Keratinocyte (primary cell): Measurements from ENCODE around the gene MDM2. TPM values are rescaled to one million over a fixed set of nuclear protein-coding genes. Genes with fewer than 3 reads are reported as not detected.

Experiments used
- DNase-seq: peaks from one replicate; pipeline ENCODE4 v3.0.0-alpha.2; 2011; ENCODE audit warnings: low read depth, missing footprints, low spot score
- FAIRE-seq: peaks from 2 replicates; lab custom pipeline; 2011; peaks lifted over from hg19 to GRCh38; lab: Jason Lieb, UNC
- H2AFZ ChIP-seq: 2 replicates; pipeline ENCODE4 v1.6.0; 2012; ENCODE audit warnings: low read length, control low read depth, inconsistent platforms; ENCODE audit not compliant: control insufficient read depth
- H3K27ac ChIP-seq: 2 replicates; pipeline ENCODE4 v1.5.1; 2011; ENCODE audit warnings: low read length; ENCODE audit not compliant: control insufficient read depth, insufficient read depth
- H3K27me3 ChIP-seq: 3 replicates; pipeline ENCODE4 v1.6.0; 2011; ENCODE audit warnings: low read length; ENCODE audit not compliant: control insufficient read depth, insufficient read depth; ENCODE audit errors: extremely low read depth
- H3K36me3 ChIP-seq, 2 experiments: 2 replicates in 1 of 2; 3 replicates in 1 of 2; pipeline ENCODE4 v1.5.1; 2011; ENCODE audit warnings: low read length in 2 of 2, mild to moderate bottlenecking in 1 of 2; ENCODE audit not compliant: control insufficient read depth in 2 of 2, insufficient read depth in 2 of 2; ENCODE audit errors: extremely low read depth in 1 of 2
- H3K4me1 ChIP-seq: 3 replicates; pipeline ENCODE4 v1.5.1; 2011; ENCODE audit warnings: low read length; ENCODE audit not compliant: control insufficient read depth, insufficient read depth; ENCODE audit errors: extremely low read depth
- H3K4me2 ChIP-seq: 3 replicates; pipeline ENCODE4 v1.6.0; 2011; ENCODE audit warnings: low read depth, low read length; ENCODE audit not compliant: control insufficient read depth, insufficient read depth; ENCODE audit errors: extremely low read depth
- H3K4me3 ChIP-seq, 3 experiments: fragments of 200-600 bp in 1 of 3; sonication (generic) in 1 of 3; 2 replicates in 2 of 3; 3 replicates in 1 of 3; pipeline ENCODE4 v1.5.1; 2011 to 2016; ENCODE audit warnings: low read length in 3 of 3, mild to moderate bottlenecking in 3 of 3, control low read depth in 2 of 3, inconsistent platforms in 1 of 3, low read depth in 1 of 3, mixed read lengths in 1 of 3, mixed run types in 1 of 3, moderate library complexity in 1 of 3; ENCODE audit not compliant: control insufficient read depth in 2 of 3, insufficient read depth in 2 of 3; ENCODE audit errors: extremely low read depth in 1 of 3
- H3K79me2 ChIP-seq: 2 replicates; pipeline ENCODE4 v1.6.0; 2012; ENCODE audit warnings: low read length; ENCODE audit not compliant: control insufficient read depth, insufficient read depth
- H3K9ac ChIP-seq: 3 replicates; pipeline ENCODE4 v1.6.0; 2011; ENCODE audit warnings: low read length; ENCODE audit not compliant: control insufficient read depth, insufficient read depth; ENCODE audit errors: extremely low read depth
- H3K9me1 ChIP-seq: 3 replicates; pipeline ENCODE4 v1.6.0; 2011; ENCODE audit warnings: low read length; ENCODE audit not compliant: control insufficient read depth, insufficient read depth; ENCODE audit errors: extremely low read depth
- H3K9me3 ChIP-seq: 2 replicates; pipeline ENCODE4 v1.5.1; 2012; ENCODE audit warnings: low read depth, low read length; ENCODE audit not compliant: control insufficient read depth
- H4K20me1 ChIP-seq: 3 replicates; pipeline ENCODE4 v1.6.0; 2011; ENCODE audit warnings: low read length; ENCODE audit not compliant: control insufficient read depth, insufficient read depth; ENCODE audit errors: extremely low read depth
- EZH2 ChIP-seq: IDR thresholded peaks from one replicate; pipeline ENCODE4 v1.6.1; 2012; ENCODE audit warnings: inconsistent platforms, mild to moderate bottlenecking, low read length, moderate library complexity
- dilution Hi-C: fragments of 300-500 bp; cut with MboI; formaldehyde crosslinking; loops from one replicate; pipeline ENCODE4 v1.7.0; 2020; ENCODE audit warnings: low sequenced_read_pairs; ENCODE audit not compliant: extremely low pct_ligation_motif_present
- polyA plus RNA-seq, 5 experiments: library from polyadenylated mRNA; depleted of rRNA in 3 of 5; stranded (reverse) in 3 of 5; stranded (forward) in 1 of 5; unstranded in 1 of 5; fragments of >200 nt; gene quantifications; 1 replicate in 1 of 5; 2 replicates in 3 of 5; 3 replicates in 1 of 5; pipeline versions ENCODE4 v1.2.1 to v1.2.3, GENCODE V29; 2011 to 2012; ENCODE audit warnings: missing spikeins in 2 of 5, low read depth in 1 of 5, low replicate concordance in 1 of 5
- TF ChIP-seq, protein P1 (sequence below), 3 experiments: IDR thresholded peaks in 1 of 3; conservative IDR thresholded peaks in 1 of 3; optimal IDR thresholded peaks in 1 of 3; 2 replicates in 2 of 3; 3 replicates in 1 of 3; pipeline versions ENCODE3 to v1.5.1; 2011; ENCODE audit warnings: low read length in 3 of 3, mild to moderate bottlenecking in 3 of 3, moderate library complexity in 2 of 3, control low read depth in 1 of 3, inconsistent platforms in 1 of 3; ENCODE audit not compliant: insufficient read depth in 2 of 3; ENCODE audit errors: extremely low read depth in 1 of 3

MDM2 gene
- polyA plus RNA-seq, 1 donor (not counting 4 experiments of a cell fraction or from before 2014, with no cell fraction given), result 55.0 TPM

DNA sequence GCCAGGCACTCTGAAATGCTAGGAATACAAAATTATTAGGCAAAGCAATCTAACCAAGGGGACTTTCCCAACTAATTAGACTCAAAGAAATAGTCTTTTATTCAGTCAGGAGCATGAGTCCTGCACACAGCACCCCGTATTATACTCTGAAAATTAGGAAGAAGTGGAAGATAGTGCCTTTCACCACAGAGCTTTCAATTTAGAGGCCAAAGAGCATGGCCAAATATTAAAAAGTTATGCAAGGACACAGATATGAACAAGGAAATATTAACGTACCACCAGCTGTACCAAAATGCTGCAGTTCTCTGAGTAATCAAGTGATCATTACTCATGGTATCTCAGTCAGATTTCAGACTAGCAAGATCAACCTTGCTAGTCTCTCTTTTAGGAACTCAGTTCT lies 22.6 kb upstream of the MDM2 start:
- no peak overlapping the region for H3K4me2 ChIP-seq
- TF ChIP-seq, protein P1, sequence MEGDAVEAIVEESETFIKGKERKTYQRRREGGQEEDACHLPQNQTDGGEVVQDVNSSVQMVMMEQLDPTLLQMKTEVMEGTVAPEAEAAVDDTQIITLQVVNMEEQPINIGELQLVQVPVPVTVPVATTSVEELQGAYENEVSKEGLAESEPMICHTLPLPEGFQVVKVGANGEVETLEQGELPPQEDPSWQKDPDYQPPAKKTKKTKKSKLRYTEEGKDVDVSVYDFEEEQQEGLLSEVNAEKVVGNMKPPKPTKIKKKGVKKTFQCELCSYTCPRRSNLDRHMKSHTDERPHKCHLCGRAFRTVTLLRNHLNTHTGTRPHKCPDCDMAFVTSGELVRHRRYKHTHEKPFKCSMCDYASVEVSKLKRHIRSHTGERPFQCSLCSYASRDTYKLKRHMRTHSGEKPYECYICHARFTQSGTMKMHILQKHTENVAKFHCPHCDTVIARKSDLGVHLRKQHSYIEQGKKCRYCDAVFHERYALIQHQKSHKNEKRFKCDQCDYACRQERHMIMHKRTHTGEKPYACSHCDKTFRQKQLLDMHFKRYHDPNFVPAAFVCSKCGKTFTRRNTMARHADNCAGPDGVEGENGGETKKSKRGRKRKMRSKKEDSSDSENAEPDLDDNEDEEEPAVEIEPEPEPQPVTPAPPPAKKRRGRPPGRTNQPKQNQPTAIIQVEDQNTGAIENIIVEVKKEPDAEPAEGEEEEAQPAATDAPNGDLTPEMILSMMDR (optimal IDR thresholded peaks at IDR 0.05 in 1 of 3, IDR thresholded peaks at IDR 0.05 in 1 of 3, conservative IDR thresholded peaks at IDR 0.05 in 1 of 3; ENCODE audit: extremely low read depth in 1 of 3, insufficient read depth in 2 of 3, low read length in 3 of 3), result no peak
- TF ChIP-seq EZH2, result no peak
- H3K27ac ChIP-seq, result peak overlapping the region; percentile 16
- H3K9ac ChIP-seq, result no peak overlapping the region
- no peaks in the 10 kb centered on the region for H3K9me1 ChIP-seq
- dilution Hi-C loops, result no loop called here
- no peak overlapping the region for H2AFZ ChIP-seq
- H3K4me3 ChIP-seq, result no peak overlapping the region
- no peaks in the 10 kb centered on the region for H3K27me3 ChIP-seq
- no peaks in the 10 kb centered on the region for H3K36me3 ChIP-seq
- H3K79me2 ChIP-seq, result no peaks in the 10 kb centered on the region
- FAIRE-seq (no peak), DNase-seq (no peak)
- H3K4me1 ChIP-seq, result peaks cover 35% of the 10 kb centered on the region
- no peaks in the 10 kb centered on the region for H4K20me1 ChIP-seq
- no peaks in the 10 kb centered on the region for H3K9me3 ChIP-seq

DNA sequence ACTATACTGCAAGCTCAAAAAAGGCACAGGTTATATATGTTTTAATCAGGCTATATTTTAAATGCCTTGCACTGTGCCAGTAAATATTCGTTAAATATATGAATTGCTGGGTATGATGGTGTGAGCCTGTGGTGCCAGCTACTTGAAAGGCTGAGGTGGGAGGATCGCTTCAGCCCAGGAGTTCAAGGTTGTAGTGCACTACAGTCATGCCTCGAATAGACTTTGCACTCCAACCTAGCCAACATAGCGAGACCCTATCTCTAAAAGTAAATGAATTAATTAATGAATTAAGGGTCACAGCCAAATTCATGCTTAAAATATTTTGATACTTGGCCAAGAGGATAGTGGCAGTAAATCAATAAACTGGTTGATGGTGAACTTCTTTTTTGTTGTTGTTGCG lies 22.2 kb upstream of the MDM2 start:
- Histone ChIP-seq H3K27ac (peak overlapping the region; percentile 16), H3K36me3 (no peaks in the 10 kb centered on the region), H4K20me1 (no peaks in the 10 kb centered on the region), H3K27me3 (no peaks in the 10 kb centered on the region), H3K4me2 (no peak overlapping the region), H2AFZ (no peak overlapping the region), H3K4me1 (peaks cover 33% of the 10 kb centered on the region), H3K9ac (no peak overlapping the region), H3K9me3 (no peaks in the 10 kb centered on the region), H3K9me1 (no peaks in the 10 kb centered on the region), H3K79me2 (no peaks in the 10 kb centered on the region), H3K4me3 (no peak overlapping the region)
- no peak for DNase-seq
- no peak for FAIRE-seq
- dilution Hi-C loops, result no loop called here
- TF ChIP-seq, protein P1 (optimal IDR thresholded peaks at IDR 0.05 in 1 of 3, IDR thresholded peaks at IDR 0.05 in 1 of 3, conservative IDR thresholded peaks at IDR 0.05 in 1 of 3; ENCODE audit: extremely low read depth in 1 of 3, insufficient read depth in 2 of 3, low read length in 3 of 3), result no peak
- no peak for TF ChIP-seq EZH2
